Stimulated activated memory B cell treated with anti-CD40 and anti-IgM and Interleukin-4, amounts not matched to agents 10 μg/mL and 1 μg/mL and 100 μg/mL, for 72 hours (primary cell): ENCODE measurements around the gene LYZ.

Experiments used
- ATAC-seq: fragments of 150-1000 bp; cut with Tn5 transposase; 2 replicates; pipeline ENCODE4 v1.10.0; 2021
- H3K27ac Mint-ChIP-seq: one replicate; pipeline ENCODE4 v1.8.0; 2022; ENCODE audit warnings: mild to moderate bottlenecking, mixed read lengths
- H3K27me3 Mint-ChIP-seq: one replicate; pipeline ENCODE4 v1.8.0; 2022; ENCODE audit warnings: mixed read lengths
- H3K36me3 Mint-ChIP-seq: one replicate; pipeline ENCODE4 v1.8.0; 2022; ENCODE audit warnings: mixed read lengths
- H3K4me1 Mint-ChIP-seq: one replicate; pipeline ENCODE4 v1.8.0; 2022; ENCODE audit warnings: mixed read lengths
- H3K4me3 Mint-ChIP-seq: one replicate; pipeline ENCODE4 v1.8.0; 2022; ENCODE audit warnings: mild to moderate bottlenecking, moderate library complexity, mixed read lengths
- H3K9me3 Mint-ChIP-seq: one replicate; pipeline ENCODE4 v1.8.0; 2022; ENCODE audit warnings: mixed read lengths

Gene LYZ

DNA sequence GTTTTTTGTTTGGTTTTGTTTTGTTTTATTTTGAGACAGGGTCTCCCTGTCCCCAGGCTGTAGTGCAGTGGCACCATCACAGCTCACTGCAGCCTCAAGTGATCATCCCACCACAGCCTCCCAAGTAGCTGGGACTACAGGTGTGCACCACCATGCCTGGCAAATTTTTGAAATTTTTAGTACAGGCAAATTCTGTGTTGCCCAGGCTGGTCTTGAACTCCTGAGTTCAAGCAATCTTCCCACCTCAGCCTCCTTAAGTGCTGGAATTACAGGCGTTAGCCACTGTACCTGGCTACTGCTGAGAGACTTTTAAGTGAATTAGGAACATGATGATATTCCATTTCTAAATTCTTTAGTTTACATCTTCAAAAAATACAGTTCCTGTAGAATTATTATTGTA lies 2.6 kb downstream of the LYZ start:
- no peaks in the 10 kb centered on the region for H3K9me3 Mint-ChIP-seq
- no peak overlapping the region for H3K27ac Mint-ChIP-seq
- H3K4me3 Mint-ChIP-seq = no peak overlapping the region
- H3K4me1 Mint-ChIP-seq = peaks cover 7% of the 10 kb centered on the region
- no peaks in the 10 kb centered on the region for H3K36me3 Mint-ChIP-seq
- no peak for ATAC-seq
- no peaks in the 10 kb centered on the region for H3K27me3 Mint-ChIP-seq

GRCh38 chr12:69351462-69352236 lies 3.5 kb downstream of the LYZ start:
- Mint-ChIP-seq H3K36me3 (no peaks in the 10 kb centered on the region), H3K4me1 (peaks cover 7% of the 10 kb centered on the region), H3K9me3 (no peaks in the 10 kb centered on the region), H3K27me3 (no peaks in the 10 kb centered on the region), H3K4me3 (no peak overlapping the region), H3K27ac (no peak overlapping the region)
- ATAC-seq = no peak

GRCh38 chr12:69352904-69353303 lies 4.7 kb downstream of the LYZ start:
- Mint-ChIP-seq H3K36me3 (no peaks in the 10 kb centered on the region), H3K4me3 (no peak overlapping the region), H3K27me3 (no peaks in the 10 kb centered on the region), H3K4me1 (peaks cover 13% of the 10 kb centered on the region), H3K9me3 (no peaks in the 10 kb centered on the region), H3K27ac (no peak overlapping the region)
- ATAC-seq = no peak

- no peaks in the 10 kb centered on the region for H3K9me3 Mint-ChIP-seq
- no peak for ATAC-seq
- H3K4me3 Mint-ChIP-seq = no peak overlapping the region
- peaks cover 11% of the 10 kb centered on the region for H3K4me1 Mint-ChIP-seq
- no peaks in the 10 kb centered on the region for H3K27me3 Mint-ChIP-seq
- no peak overlapping the region for H3K27ac Mint-ChIP-seq
- no peaks in the 10 kb centered on the region for H3K36me3 Mint-ChIP-seq
Observed at GRCh38 chr12:69354172-69354555, 6.0 kb downstream of the LYZ start.

DNA sequence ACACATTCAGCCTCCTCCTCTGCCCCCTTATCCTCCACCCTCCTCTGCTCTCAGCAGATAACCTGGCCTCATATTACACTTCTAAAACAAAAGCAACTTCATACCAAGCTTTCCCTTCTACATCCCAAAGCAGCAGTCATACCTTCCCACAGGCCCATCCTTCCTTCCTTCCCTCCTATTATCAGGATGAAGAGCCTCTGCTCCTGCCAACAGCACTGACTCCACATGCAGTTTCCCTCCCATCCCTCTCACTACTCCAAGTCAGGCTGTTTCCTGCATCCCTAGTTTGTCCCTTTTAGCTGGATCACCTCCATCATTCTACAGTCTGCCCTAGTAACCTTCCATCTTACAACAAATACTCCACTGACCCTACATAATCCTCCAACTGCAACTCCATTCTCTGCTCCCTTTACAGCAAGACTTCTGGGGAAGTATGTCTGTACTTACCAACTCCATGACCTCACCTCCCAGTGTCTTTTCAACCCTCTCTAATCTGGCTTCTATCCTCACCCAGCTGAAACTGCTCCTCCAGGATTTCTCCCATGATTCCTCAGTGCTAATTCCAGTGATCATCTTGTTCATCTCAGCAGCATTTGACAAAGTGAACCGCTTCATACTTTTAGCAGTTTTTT lies 6.5 kb downstream of the LYZ start:
- Mint-ChIP-seq H3K27me3 (no peaks in the 10 kb centered on the region), H3K36me3 (no peaks in the 10 kb centered on the region), H3K27ac (no peak overlapping the region), H3K4me3 (no peak overlapping the region), H3K9me3 (no peaks in the 10 kb centered on the region), H3K4me1 (peaks cover 16% of the 10 kb centered on the region)
- no peak for ATAC-seq

GRCh38 chr12:69355363-69356028 lies 7.3 kb downstream of the LYZ start:
- no peaks in the 10 kb centered on the region for H3K36me3 Mint-ChIP-seq
- no peak for ATAC-seq
- H3K4me1 Mint-ChIP-seq = peaks cover 16% of the 10 kb centered on the region
- no peaks in the 10 kb centered on the region for H3K9me3 Mint-ChIP-seq
- no peak overlapping the region for H3K4me3 Mint-ChIP-seq
- no peak overlapping the region for H3K27ac Mint-ChIP-seq
- no peaks in the 10 kb centered on the region for H3K27me3 Mint-ChIP-seq

DNA sequence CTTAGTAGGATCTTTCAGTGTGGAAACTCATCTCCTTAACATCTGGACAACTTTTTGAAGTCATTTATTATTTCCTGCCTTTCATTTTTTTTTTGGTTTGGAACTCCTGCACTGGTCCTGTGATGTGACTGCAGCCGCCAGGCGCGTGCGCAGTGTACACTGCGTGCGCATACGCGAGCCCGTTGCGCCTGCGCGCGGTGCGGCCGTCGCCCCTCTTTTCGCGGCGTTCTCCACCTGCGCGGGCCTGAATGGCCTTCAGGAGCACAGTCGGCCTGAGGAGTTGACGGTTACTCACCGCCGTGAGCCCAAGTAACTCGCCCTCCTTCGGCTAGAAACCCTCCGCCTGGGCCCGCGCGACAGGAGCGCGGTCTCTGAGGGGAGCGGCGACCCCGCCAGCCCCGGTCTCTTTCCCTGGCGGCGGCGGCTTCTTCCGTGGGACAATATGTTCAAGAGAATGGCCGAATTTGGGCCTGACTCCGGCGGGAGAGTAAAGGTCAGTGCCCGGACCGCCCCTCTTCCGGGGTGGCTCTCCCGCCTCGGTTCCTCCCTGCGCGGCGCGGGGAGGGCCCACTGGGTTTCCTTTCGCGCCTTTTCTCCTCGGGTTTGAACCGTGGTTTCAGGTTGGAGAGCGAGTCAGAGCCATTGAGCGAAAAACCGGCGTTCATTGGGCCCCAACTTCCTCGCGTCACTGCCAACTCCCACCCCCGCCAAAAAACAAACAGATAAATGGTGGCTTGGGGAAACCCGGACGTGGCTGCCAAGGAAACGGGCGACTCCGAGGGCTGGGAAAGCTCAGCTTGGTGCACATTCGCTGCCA lies 11.6 kb downstream of the LYZ start, which contains the start of gene YEATS4:
YEATS4 (plus strand) TSS at position 213 of the 817 bp plus-strand sequence; CDS start at position 443, 230 bp downstream.
- H3K4me1 Mint-ChIP-seq = peaks cover 16% of the 10 kb centered on the region
- peak; percentile 94 for ATAC-seq
- no peaks in the 10 kb centered on the region for H3K36me3 Mint-ChIP-seq
- no peaks in the 10 kb centered on the region for H3K9me3 Mint-ChIP-seq
- peak within 1 kb of the TSS; percentile 91 for H3K27ac Mint-ChIP-seq
- no peaks in the 10 kb centered on the region for H3K27me3 Mint-ChIP-seq
- H3K4me3 Mint-ChIP-seq = peak within 1 kb of the TSS; percentile 73

DNA sequence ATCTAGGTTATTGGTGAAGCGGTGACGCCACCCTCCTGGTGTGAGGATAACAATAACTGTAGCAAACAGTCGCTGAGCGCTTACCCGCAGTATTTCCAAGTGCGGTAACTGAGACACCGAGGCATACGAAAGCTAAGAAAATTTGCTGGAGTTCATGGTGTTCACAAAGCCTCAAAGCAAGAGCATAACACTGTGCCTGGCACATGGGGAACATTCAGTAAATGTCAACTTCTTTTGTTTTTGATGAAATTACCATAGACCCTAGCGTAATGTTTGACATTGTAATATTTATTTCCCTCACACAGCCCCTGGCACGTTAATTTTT lies 12.1 kb downstream of the LYZ start:
- Mint-ChIP-seq H3K36me3 (no peaks in the 10 kb centered on the region), H3K27me3 (no peaks in the 10 kb centered on the region), H3K9me3 (no peaks in the 10 kb centered on the region), H3K4me3 (peak overlapping the region; percentile 73), H3K27ac (peak overlapping the region; percentile 91), H3K4me1 (peaks cover 16% of the 10 kb centered on the region)
- no peak for ATAC-seq

GRCh38 chr12:69366796-69367195 lies 18.6 kb downstream of the LYZ start:
- Mint-ChIP-seq H3K27me3 (no peaks in the 10 kb centered on the region), H3K9me3 (no peaks in the 10 kb centered on the region), H3K4me1 (no peaks in the 10 kb centered on the region), H3K27ac (no peak overlapping the region), H3K36me3 (peaks cover 39% of the 10 kb centered on the region), H3K4me3 (no peak overlapping the region)
- ATAC-seq = no peak

- no peaks in the 10 kb centered on the region for H3K27me3 Mint-ChIP-seq
- no peaks in the 10 kb centered on the region for H3K9me3 Mint-ChIP-seq
- no peak for ATAC-seq
- H3K4me1 Mint-ChIP-seq = no peaks in the 10 kb centered on the region
- H3K4me3 Mint-ChIP-seq = no peak overlapping the region
- H3K36me3 Mint-ChIP-seq = peaks cover 52% of the 10 kb centered on the region
- H3K27ac Mint-ChIP-seq = no peak overlapping the region
Observed at GRCh38 chr12:69368171-69368570, 20.0 kb downstream of the LYZ start.

GRCh38 chr12:69383074-69383473 lies 34.9 kb downstream of the LYZ start:
- H3K27ac Mint-ChIP-seq = no peak overlapping the region
- H3K36me3 Mint-ChIP-seq = peaks cover 69% of the 10 kb centered on the region

GRCh38 chr12:69385038-69385437 lies 36.9 kb downstream of the LYZ start:
- H3K4me3 Mint-ChIP-seq = no peak overlapping the region
- ATAC-seq = no peak
- H3K4me1 Mint-ChIP-seq = no peaks in the 10 kb centered on the region
- peaks cover 50% of the 10 kb centered on the region for H3K36me3 Mint-ChIP-seq
- H3K9me3 Mint-ChIP-seq = no peaks in the 10 kb centered on the region
- no peaks in the 10 kb centered on the region for H3K27me3 Mint-ChIP-seq
- no peak overlapping the region for H3K27ac Mint-ChIP-seq

More at GRCh38 chr12:69383074-69383473, 34.9 kb downstream of the LYZ start:
- Mint-ChIP-seq H3K27me3 (no peaks in the 10 kb centered on the region), H3K9me3 (no peaks in the 10 kb centered on the region), H3K4me3 (no peak overlapping the region), H3K4me1 (peaks cover 3% of the 10 kb centered on the region)
- ATAC-seq = no peak

DNA sequence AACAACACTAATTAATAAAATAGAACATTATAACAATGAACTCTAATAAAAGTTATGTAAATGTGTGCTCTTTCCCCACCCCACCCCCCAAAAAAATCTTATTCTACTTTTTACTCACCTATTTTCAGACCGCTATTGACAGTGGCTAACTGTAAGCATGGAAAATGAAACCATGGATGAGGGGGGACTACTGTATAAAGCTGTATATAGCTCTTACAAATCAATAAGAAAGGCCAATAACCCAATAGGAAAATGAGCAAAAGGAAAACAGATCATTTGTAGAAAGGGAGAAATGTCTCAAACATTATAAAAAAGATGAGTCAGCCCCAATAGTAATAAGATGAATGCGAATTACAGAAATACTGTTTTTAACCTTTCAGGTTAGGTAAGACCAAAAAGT lies 38.7 kb downstream of the LYZ start:
- H3K36me3 Mint-ChIP-seq = peaks cover 49% of the 10 kb centered on the region
- no peaks in the 10 kb centered on the region for H3K4me1 Mint-ChIP-seq
- H3K4me3 Mint-ChIP-seq = no peak overlapping the region
- no peak overlapping the region for H3K27ac Mint-ChIP-seq
- no peaks in the 10 kb centered on the region for H3K27me3 Mint-ChIP-seq
- no peak for ATAC-seq
- no peaks in the 10 kb centered on the region for H3K9me3 Mint-ChIP-seq

DNA sequence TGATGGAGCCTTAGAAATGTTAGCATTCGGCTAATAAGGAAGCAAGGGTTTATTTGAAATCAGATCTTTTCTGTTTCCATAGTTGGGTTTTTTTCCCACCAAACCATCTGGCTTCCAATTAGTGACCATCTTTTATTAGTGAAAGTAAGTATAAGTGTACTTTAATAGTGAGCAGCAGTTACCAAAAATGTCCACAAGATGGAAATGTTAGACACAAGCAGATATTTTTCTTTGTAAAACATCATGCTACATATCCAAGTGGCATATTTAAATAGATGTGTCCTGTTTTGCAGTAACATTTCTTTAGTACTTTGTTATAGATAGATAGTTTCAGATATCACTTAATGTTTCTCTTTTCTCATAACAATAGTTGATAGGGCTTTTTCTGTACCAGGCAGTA lies 40.2 kb downstream of the LYZ start:
- Mint-ChIP-seq H3K27ac (no peak overlapping the region), H3K27me3 (no peaks in the 10 kb centered on the region), H3K36me3 (peaks cover 42% of the 10 kb centered on the region), H3K4me1 (no peaks in the 10 kb centered on the region), H3K9me3 (no peaks in the 10 kb centered on the region), H3K4me3 (no peak overlapping the region)
- no peak for ATAC-seq

DNA sequence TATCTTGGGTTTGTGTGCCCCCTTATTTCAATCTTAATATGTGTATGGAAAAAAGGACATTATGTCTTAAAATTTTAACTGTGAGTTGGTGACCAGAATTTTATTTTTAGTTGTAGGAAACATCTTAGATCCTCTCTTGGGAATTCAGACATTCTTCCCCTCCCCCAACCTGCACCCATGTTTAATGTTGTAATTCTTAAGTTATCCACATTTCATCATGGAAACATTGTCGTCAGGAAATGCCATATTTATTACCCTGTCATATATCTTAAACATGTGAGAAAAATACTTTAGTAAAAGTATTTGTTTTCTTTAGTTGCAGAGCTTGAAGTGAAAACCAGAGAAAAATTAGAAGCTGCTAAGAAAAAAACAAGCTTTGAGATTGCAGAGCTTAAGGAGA lies 41.6 kb downstream of the LYZ start:
- H3K27me3 Mint-ChIP-seq = no peaks in the 10 kb centered on the region
- no peak overlapping the region for H3K27ac Mint-ChIP-seq
- H3K4me1 Mint-ChIP-seq = no peaks in the 10 kb centered on the region
- ATAC-seq = no peak
- H3K9me3 Mint-ChIP-seq = no peaks in the 10 kb centered on the region
- no peak overlapping the region for H3K4me3 Mint-ChIP-seq
- peaks cover 44% of the 10 kb centered on the region for H3K36me3 Mint-ChIP-seq
